Suprapubic skin (tissue), 4 donors: ENCODE results near the gene DUSP1. TPM values are rescaled to one million over a fixed set of nuclear protein-coding genes. Genes with fewer than 3 reads are reported as not detected.
A peak's percentile ranks its signal among the peaks of the same experiment; 100 is the strongest.

Experiments used
- DNase-seq, 2 donors: peaks; one replicate each; pipeline ENCODE4 v3.0.0-alpha.2; 2019; ENCODE audit warnings: low spot score in 2 of 2
- H3K27ac ChIP-seq: fragments of 200-600 bp; sonication (generic); one replicate; pipeline ENCODE4 v1.5.1; 2019
- H3K27me3 ChIP-seq: fragments of 200-600 bp; sonication (generic); one replicate; pipeline ENCODE4 v1.5.1; 2019
- H3K36me3 ChIP-seq: fragments of 200-600 bp; sonication (generic); one replicate; pipeline ENCODE4 v1.5.1; 2019
- H3K4me1 ChIP-seq: fragments of 200-600 bp; sonication (generic); one replicate; pipeline ENCODE4 v1.5.1; 2019
- H3K4me3 ChIP-seq: fragments of 200-600 bp; sonication (generic); one replicate; pipeline ENCODE4 v1.5.1; 2019; ENCODE audit warnings: mild to moderate bottlenecking
- H3K9me3 ChIP-seq: fragments of 200-600 bp; sonication (generic); one replicate; pipeline ENCODE4 v1.5.1; 2019
- CTCF ChIP-seq, 2 donors: fragments of 200-600 bp in 1 of 2; fragments of 450-650 bp in 1 of 2; sonication (generic) in 1 of 2; IDR thresholded peaks; one replicate each; pipeline ENCODE4 v1.5.1; 2016 to 2019; ENCODE audit warnings: antibody characterized with exemption in 2 of 2, mild to moderate bottlenecking in 1 of 2, moderate library complexity in 1 of 2
- EP300 ChIP-seq: sonication (generic); formaldehyde crosslinking; IDR thresholded peaks from one replicate; pipeline ENCODE4 v1.6.1; 2017; ENCODE audit warnings: antibody characterized with exemption
- POLR2A ChIP-seq, 2 donors: fragments of 450-650 bp; IDR thresholded peaks; one replicate each; pipeline ENCODE4 v1.6.1; 2017; ENCODE audit warnings: antibody characterized with exemption in 2 of 2, mild to moderate bottlenecking in 2 of 2, moderate library complexity in 2 of 2
- POLR2AphosphoS5 ChIP-seq, 3 donors: sonication (generic); formaldehyde crosslinking; IDR thresholded peaks; one replicate each; pipeline ENCODE4 v1.6.1; 2017; ENCODE audit warnings: antibody characterized with exemption in 3 of 3
- WGBS: methylation state at CpG from one replicate; pipeline ENCODE4 v1.1.5; 2018; 5-methylcytosine and 5-hydroxymethylcytosine counted together
- total RNA-seq, 4 donors: library from RNA; depleted of rRNA; stranded (reverse); fragments of >200 nt; gene quantifications; one replicate each; pipeline ENCODE4 v1.1.0, GENCODE V29; 2016

DUSP1 gene
- total RNA-seq, 4 donors from 2014 or later = 1,246 to 2,948 (median 1,762) TPM

DNA sequence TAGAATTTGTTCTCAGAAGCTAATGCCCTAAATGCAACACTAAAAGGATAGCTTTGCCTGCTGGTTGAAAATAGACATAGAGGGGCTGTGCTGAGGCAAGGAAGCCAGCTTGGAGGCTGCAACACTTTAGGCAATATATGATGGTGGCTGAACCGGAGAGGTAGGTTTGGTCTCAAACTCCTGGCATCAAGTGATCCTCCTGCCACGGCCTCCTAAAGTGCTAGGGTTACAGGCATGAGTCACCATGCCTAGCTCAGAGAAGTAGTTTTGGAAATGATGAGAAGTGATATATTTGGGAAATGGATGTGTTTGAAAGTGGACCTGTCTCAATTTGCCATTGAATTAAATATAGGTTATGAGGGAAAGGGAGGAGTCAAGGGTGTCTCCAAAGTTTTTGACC lies 10.0 kb downstream of the DUSP1 start:
- no peak overlapping the region for H3K4me3 ChIP-seq
- H3K27me3 ChIP-seq = no peaks in the 10 kb centered on the region
- H3K36me3 ChIP-seq = no peaks in the 10 kb centered on the region
- no peaks in the 10 kb centered on the region for H3K9me3 ChIP-seq
- peak in 1 of 2 donors; percentile 47 for DNase-seq
- peaks cover 22% of the 10 kb centered on the region for H3K4me1 ChIP-seq
- H3K27ac ChIP-seq = no peak overlapping the region
- TF ChIP-seq POLR2A (IDR thresholded peaks at IDR 0.05) (no peak), POLR2AphosphoS5 (IDR thresholded peaks at IDR 0.05) (no peak), EP300 (no peak), CTCF (IDR thresholded peaks at IDR 0.05) (no peak)
- 54% methylated on average over 2 of the region's 2 CpGs for WGBS

DNA sequence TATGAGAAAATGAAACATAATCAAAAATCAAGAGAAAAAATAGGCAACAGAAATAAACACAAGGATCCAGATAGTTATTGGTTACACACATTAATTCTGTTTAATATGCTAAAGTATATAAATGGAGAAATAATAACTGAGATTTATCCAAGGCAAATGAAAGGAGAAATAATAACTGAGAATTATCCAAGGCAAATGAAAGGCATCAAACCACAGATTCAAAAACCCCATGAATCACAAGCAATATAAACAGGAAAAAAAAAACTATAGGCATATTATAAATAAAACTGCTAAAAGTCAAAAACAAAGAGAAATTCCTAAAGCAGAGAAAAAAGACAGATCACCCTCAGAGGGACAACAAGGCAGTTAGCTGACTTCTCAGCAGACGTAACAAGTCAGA lies 10.9 kb downstream of the DUSP1 start:
- H3K4me1 ChIP-seq = peaks cover 14% of the 10 kb centered on the region
- no peak overlapping the region for H3K27ac ChIP-seq
- DNase-seq = no peak
- WGBS = 100% methylated on average over 1 of the region's 1 CpG
- H3K9me3 ChIP-seq = no peaks in the 10 kb centered on the region
- H3K27me3 ChIP-seq = no peaks in the 10 kb centered on the region
- TF ChIP-seq POLR2A (IDR thresholded peaks at IDR 0.05) = no peak
- H3K36me3 ChIP-seq = no peaks in the 10 kb centered on the region
- H3K4me3 ChIP-seq = no peak overlapping the region

DNA sequence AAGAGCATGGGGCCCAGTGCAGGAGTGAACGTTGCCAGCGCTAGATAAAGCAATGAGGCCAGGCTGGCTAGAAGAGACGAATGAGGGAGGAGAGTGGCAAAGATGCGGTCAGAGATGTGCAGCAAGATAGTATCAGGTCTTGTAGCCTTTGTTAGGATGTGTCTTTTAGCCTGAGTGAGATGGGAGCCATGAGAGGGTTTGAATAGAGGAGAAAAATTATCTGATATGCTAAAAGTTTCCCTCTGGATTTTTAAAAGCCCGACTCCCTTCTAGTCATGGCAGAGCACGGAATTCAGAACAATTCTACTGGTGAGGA lies 12.2 kb downstream of the DUSP1 start:
- H3K36me3 ChIP-seq = no peaks in the 10 kb centered on the region
- peak overlapping the region; percentile 77 for H3K27ac ChIP-seq
- no peak for DNase-seq
- no peaks in the 10 kb centered on the region for H3K27me3 ChIP-seq
- peaks cover under 1% of the 10 kb centered on the region for H3K4me1 ChIP-seq
- 86% methylated on average over 6 of the region's 6 CpGs for WGBS
- no peaks in the 10 kb centered on the region for H3K9me3 ChIP-seq
- TF ChIP-seq POLR2A (IDR thresholded peaks at IDR 0.05) = no peak
- TF ChIP-seq EP300 = no peak
- no peak for TF ChIP-seq CTCF (IDR thresholded peaks at IDR 0.05)
- TF ChIP-seq POLR2AphosphoS5 (IDR thresholded peaks at IDR 0.05) = no peak
- H3K4me3 ChIP-seq = no peak overlapping the region

DNA sequence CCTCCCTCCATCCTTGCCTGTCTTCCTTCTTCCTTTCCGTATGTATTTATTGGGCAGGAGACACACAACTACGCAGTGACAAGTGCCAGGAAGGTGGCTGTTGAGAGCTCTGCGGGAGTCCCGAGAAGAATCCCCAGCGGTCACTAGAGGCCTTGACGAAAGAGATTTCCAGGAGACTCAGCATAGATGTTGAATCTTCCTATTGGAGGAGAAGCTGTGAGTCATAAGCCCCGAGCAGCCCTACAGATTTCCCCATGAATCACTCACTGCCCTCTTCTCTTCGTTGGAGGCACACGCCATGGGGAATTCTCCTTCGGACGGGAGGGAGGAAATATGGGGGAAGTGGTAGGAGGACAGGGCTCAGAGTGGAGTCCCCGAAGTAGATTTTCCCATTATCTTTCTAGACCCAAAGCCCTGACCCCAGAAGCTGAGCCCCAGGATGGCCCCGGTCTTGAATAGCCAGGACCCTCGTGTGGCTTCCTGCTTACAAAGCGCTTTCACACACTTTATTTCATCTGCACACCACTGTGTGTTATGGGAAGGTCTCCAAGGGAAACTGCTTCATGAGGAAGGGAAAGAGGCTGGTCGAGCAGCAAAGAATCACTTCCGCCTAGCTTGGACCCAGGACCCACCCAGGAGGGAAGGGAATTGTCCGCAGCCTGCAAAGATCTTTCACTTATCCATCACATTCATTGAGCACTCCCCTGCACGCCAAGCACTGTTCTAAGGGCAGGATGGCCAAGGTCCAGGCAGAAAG lies 12.7 kb downstream of the DUSP1 start:
- TF ChIP-seq POLR2A (IDR thresholded peaks at IDR 0.05) (no peak), CTCF (IDR thresholded peaks at IDR 0.05) (no peak), EP300 (no peak), POLR2AphosphoS5 (IDR thresholded peaks at IDR 0.05) (no peak)
- Histone ChIP-seq H3K27ac (peak overlapping the region; percentile 77), H3K27me3 (no peaks in the 10 kb centered on the region), H3K4me3 (no peak overlapping the region), H3K9me3 (no peaks in the 10 kb centered on the region), H3K4me1 (no peaks in the 10 kb centered on the region), H3K36me3 (no peaks in the 10 kb centered on the region)
- 61% methylated on average over 19 of the region's 19 CpGs for WGBS
- peak; percentile 60 to 78 for DNase-seq

- no peaks in the 10 kb centered on the region for H3K4me1 ChIP-seq
- H3K36me3 ChIP-seq = no peaks in the 10 kb centered on the region
- H3K9me3 ChIP-seq = no peaks in the 10 kb centered on the region
- WGBS = 83% methylated on average over 9 of the region's 9 CpGs
- DNase-seq = peak; percentile 60
- H3K27ac ChIP-seq = peak overlapping the region; percentile 77
- H3K4me3 ChIP-seq = no peak overlapping the region
- no peaks in the 10 kb centered on the region for H3K27me3 ChIP-seq
- TF ChIP-seq POLR2AphosphoS5 (IDR thresholded peaks at IDR 0.05) (no peak), EP300 (no peak), CTCF (IDR thresholded peaks at IDR 0.05) (no peak), POLR2A (IDR thresholded peaks at IDR 0.05) (no peak)
Observed at GRCh38 chr5:172757394-172758010, 13.5 kb downstream of the DUSP1 start.
